Natural killer cell (primary cell): ENCODE measurements around the gene MARK3. TPM values are rescaled to one million over a fixed set of nuclear protein-coding genes. Genes with fewer than 3 reads are reported as not detected.

Experiments used
- ATAC-seq, 3 donors: fragments of 150-1000 bp in 2 of 3; fragments of 200-7000 bp in 1 of 3; cut with Tn5 transposase; 1 replicate in 1 of 3; 2 replicates in 2 of 3; pipeline ENCODE4 v1.10.0; 2021; ENCODE audit warnings: mild to moderate bottlenecking in 2 of 3, moderate library complexity in 2 of 3
- DNase-seq, 2 donors: peaks; one replicate each; pipeline versions ENCODE4 v3.0.0 to v3.0.0-alpha.2; 2013 to 2021; ENCODE audit warnings: mixed read lengths in 1 of 2
- H3K27ac ChIP-seq: one replicate; pipeline ENCODE4 v1.5.1; 2013; ENCODE audit warnings: mild to moderate bottlenecking, low read length
- H3K27me3 ChIP-seq: one replicate; pipeline ENCODE4 v1.6.1; 2013; ENCODE audit warnings: low read length; ENCODE audit not compliant: control insufficient read depth, insufficient read depth
- H3K36me3 ChIP-seq: one replicate; pipeline ENCODE4 v1.6.1; 2013; ENCODE audit warnings: low read length; ENCODE audit not compliant: control insufficient read depth, insufficient read depth
- H3K4me1 ChIP-seq: one replicate; pipeline ENCODE4 v1.6.1; 2013; ENCODE audit warnings: low read length; ENCODE audit not compliant: control insufficient read depth, insufficient read depth
- H3K4me3 ChIP-seq: one replicate; pipeline ENCODE4 v1.5.1; 2013; ENCODE audit warnings: low read length
- H3K9me3 ChIP-seq: one replicate; pipeline ENCODE4 v1.6.1; 2013; ENCODE audit warnings: low read length; ENCODE audit not compliant: control insufficient read depth, insufficient read depth
- H3K27ac Mint-ChIP-seq, 2 donors: one replicate each; pipeline ENCODE4 v1.8.0; 2022; ENCODE audit warnings: mild to moderate bottlenecking in 2 of 2, mixed read lengths in 2 of 2, moderate library complexity in 1 of 2
- H3K27me3 Mint-ChIP-seq, 2 donors: one replicate each; pipeline ENCODE4 v1.8.0; 2022; ENCODE audit warnings: low read depth in 2 of 2, mixed read lengths in 2 of 2
- H3K36me3 Mint-ChIP-seq: one replicate; pipeline ENCODE4 v1.8.0; 2022; ENCODE audit warnings: mixed read lengths
- H3K4me1 Mint-ChIP-seq, 2 donors: one replicate each; pipeline ENCODE4 v1.8.0; 2022; ENCODE audit warnings: mixed read lengths in 2 of 2
- H3K4me3 Mint-ChIP-seq: one replicate; pipeline ENCODE4 v1.8.0; 2022; ENCODE audit warnings: mild to moderate bottlenecking, moderate library complexity, mixed read lengths
- H3K9me3 Mint-ChIP-seq, 2 donors: one replicate each; pipeline ENCODE4 v1.8.0; 2022; ENCODE audit warnings: mixed read lengths in 2 of 2
- WGBS: methylation state at CpG from one replicate; pipeline ENCODE4 v1.1.7; 2013; ENCODE audit warnings: missing lambda C conversion rate; ENCODE audit not compliant: insufficient coverage; 5-methylcytosine and 5-hydroxymethylcytosine counted together
- intact Hi-C: fragments of 100-400 bp; cut with micrococcal nuclease; formaldehyde crosslinking; loops from one replicate; pipeline ENCODE4 v1.14.2; 2022
- total RNA-seq, 4 donors: library from RNA; stranded (reverse); fragments of 120-200 nt in 1 of 4; gene quantifications; one replicate each; pipeline versions ENCODE4 v1.2.3 to v1.2.4, GENCODE V29; 2013 to 2022
- TF ChIP-seq, protein P1 (sequence below): fragments of 200-600 bp; IDR thresholded peaks from one replicate; pipeline ENCODE4 v1.8.0; 2022; ENCODE audit warnings: antibody characterized with exemption

Gene MARK3
- total RNA-seq, 3 donors from 2014 or later (not counting 1 experiment from before 2014, with no cell fraction given), result 138 to 167 (median 152) TPM

DNA sequence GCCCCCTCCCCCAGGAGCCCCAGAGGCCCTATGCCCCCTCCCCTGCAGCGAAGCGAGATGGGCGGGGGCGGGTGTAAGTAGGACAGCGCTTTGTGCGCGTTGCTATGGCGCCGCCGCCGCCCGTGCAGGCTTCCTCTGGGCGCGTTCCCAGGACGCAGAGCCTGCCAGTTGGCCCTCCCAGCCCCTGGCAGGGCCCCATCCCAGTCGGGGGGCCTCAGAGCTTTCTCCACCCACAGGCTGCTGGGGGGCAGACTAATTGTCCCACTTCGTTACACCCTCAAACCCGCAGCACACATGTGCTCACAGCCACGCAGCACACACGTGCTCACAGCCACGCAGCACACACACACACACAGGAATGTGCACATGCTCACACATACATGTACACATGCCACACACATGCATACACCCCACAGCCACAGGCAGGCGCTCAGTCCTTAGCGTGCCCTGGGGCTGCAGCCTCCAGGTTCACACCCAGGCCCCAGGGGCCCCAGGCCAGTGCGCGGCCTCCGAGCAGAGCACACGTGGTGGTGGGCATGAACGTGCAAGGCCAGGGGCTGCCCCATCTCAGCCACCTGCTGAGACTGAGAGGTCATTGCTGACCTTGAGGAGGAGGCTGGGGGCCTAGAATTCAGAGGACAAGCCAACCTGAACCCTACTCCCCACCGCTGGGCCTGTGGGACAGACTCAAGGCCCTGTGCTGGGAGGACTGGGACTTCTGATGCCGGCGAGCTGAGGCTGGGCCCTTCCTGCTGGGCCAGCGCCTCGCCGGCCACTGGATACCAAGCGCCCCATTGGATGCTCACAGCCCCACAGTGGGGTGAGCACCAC lies 159.4 kb downstream of the MARK3 start:
- ATAC-seq (no peak), DNase-seq (no peak)
- Histone ChIP-seq H3K4me1 (peaks cover 8% of the 10 kb centered on the region), H3K9me3 (no peaks in the 10 kb centered on the region), H3K27me3 (no peaks in the 10 kb centered on the region), H3K36me3 (no peaks in the 10 kb centered on the region), H3K27ac (no peak overlapping the region), H3K4me3 (no peak overlapping the region)
- intact Hi-C loops, result no loop called here
- Mint-ChIP-seq H3K4me1 (peaks cover 0 to under 1% of the 10 kb centered on the region in 2 donors), H3K36me3 (no peaks in the 10 kb centered on the region), H3K9me3 (no peaks in the 10 kb centered on the region), H3K4me3 (no peak overlapping the region), H3K27ac (no peak overlapping the region), H3K27me3 (no peaks in the 10 kb centered on the region)
- 88% methylated on average over 35 of the region's 35 CpGs for WGBS
- TF ChIP-seq, protein P1, sequence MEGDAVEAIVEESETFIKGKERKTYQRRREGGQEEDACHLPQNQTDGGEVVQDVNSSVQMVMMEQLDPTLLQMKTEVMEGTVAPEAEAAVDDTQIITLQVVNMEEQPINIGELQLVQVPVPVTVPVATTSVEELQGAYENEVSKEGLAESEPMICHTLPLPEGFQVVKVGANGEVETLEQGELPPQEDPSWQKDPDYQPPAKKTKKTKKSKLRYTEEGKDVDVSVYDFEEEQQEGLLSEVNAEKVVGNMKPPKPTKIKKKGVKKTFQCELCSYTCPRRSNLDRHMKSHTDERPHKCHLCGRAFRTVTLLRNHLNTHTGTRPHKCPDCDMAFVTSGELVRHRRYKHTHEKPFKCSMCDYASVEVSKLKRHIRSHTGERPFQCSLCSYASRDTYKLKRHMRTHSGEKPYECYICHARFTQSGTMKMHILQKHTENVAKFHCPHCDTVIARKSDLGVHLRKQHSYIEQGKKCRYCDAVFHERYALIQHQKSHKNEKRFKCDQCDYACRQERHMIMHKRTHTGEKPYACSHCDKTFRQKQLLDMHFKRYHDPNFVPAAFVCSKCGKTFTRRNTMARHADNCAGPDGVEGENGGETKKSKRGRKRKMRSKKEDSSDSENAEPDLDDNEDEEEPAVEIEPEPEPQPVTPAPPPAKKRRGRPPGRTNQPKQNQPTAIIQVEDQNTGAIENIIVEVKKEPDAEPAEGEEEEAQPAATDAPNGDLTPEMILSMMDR, result no peak

GRCh38 chr14:103545219-103545914 lies 160.2 kb downstream of the MARK3 start:
- Histone ChIP-seq H3K27me3 (no peaks in the 10 kb centered on the region), H3K27ac (no peak overlapping the region), H3K36me3 (no peaks in the 10 kb centered on the region), H3K4me1 (peaks cover 8% of the 10 kb centered on the region), H3K9me3 (no peaks in the 10 kb centered on the region), H3K4me3 (no peak overlapping the region)
- Mint-ChIP-seq H3K27me3 (no peaks in the 10 kb centered on the region), H3K9me3 (no peaks in the 10 kb centered on the region), H3K27ac (no peak overlapping the region), H3K36me3 (no peaks in the 10 kb centered on the region), H3K4me1 (no peaks in the 10 kb centered on the region), H3K4me3 (no peak overlapping the region)
- DNase-seq (no peak), ATAC-seq (no peak)
- intact Hi-C loops, result no loop called here
- 92% methylated on average over 29 of the region's 29 CpGs for WGBS
- TF ChIP-seq, protein P1, result no peak

DNA sequence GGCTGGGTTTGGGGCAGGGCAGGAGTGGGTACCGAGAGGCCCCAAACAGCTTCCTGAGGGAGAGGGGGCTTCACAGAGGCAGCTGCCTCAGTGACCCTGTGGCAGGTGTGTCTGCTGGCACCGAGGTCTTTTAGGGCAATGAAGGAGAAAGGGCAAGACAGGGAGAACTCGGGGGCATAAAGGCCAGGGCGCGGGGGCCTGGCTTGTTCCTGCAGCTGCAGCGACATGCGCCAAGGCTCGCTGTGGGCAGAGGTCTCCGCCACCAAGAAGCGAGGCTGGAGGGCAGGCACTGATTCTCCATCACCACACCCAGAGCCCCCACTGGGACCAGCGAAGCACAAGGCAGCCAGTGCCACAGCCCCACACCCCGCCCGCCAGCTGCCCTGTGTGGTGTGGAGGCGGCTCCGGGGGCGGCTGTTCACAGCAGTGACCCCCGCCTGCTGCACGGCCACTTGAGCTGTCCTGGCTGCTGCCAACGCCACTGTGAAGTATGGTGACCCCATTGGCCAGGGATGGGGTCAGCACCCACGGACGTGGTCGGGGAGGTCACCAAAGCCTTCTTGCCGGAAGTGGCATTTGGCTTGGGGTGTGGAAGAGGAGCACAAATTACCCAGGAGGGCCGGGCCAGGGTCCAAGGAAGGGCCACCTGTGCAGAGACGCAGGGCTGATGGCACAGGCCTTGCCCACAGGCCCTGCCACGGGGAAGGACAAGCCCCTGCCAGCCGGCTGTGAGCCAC lies 160.9 kb downstream of the MARK3 start:
- no peaks in the 10 kb centered on the region for H3K36me3 ChIP-seq
- WGBS, result 80% methylated on average over 27 of the region's 27 CpGs
- H3K27me3 Mint-ChIP-seq, result no peaks in the 10 kb centered on the region
- H3K9me3 Mint-ChIP-seq, result no peaks in the 10 kb centered on the region
- no peak overlapping the region for H3K4me3 Mint-ChIP-seq
- DNase-seq (no peak), ATAC-seq (no peak)
- TF ChIP-seq, protein P1, result no peak
- H3K4me3 ChIP-seq, result no peak overlapping the region
- H3K36me3 Mint-ChIP-seq, result no peaks in the 10 kb centered on the region
- H3K27ac Mint-ChIP-seq, result no peak overlapping the region
- no peaks in the 10 kb centered on the region for H3K27me3 ChIP-seq
- no peaks in the 10 kb centered on the region for H3K4me1 Mint-ChIP-seq
- peaks cover 8% of the 10 kb centered on the region for H3K4me1 ChIP-seq
- no peak overlapping the region for H3K27ac ChIP-seq
- intact Hi-C loops, result loop anchor here (1.0 kb wide), 2 partner anchors 27 to 46 kb away; no protein-coding TSS in a partner anchor
- no peaks in the 10 kb centered on the region for H3K9me3 ChIP-seq
